ENCODE results near the gene LYPD8. TPM values are rescaled to one million over a fixed set of nuclear protein-coding genes. Genes with fewer than 3 reads are reported as not detected.

Gene LYPD8
- total and polyA plus RNA-seq, 2 of the 8 experiments (the other 6 are each of a cell fraction or from before 2014, with no cell fraction given) = not detected

DNA sequence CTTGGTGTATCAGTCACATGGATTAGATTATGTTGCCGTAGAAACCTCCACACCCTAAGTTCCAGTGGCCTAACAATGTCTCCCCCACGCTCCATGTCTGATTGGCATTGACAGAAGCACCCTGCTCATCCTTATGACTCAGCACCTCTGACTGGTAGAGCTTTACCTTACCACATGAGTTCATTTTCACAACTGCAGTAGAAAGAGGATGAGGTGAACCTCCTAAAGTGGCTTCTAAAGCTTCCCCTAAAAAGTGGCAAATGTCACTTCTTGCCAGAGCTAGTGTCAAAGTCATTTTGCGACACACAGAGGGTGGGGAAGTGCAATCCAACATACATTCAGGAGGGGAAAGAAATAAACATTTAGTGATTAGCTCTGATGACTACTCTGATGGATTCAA lies 30.6 kb upstream of the LYPD8 start (continued):
- TF ChIP-seq, protein P1, sequence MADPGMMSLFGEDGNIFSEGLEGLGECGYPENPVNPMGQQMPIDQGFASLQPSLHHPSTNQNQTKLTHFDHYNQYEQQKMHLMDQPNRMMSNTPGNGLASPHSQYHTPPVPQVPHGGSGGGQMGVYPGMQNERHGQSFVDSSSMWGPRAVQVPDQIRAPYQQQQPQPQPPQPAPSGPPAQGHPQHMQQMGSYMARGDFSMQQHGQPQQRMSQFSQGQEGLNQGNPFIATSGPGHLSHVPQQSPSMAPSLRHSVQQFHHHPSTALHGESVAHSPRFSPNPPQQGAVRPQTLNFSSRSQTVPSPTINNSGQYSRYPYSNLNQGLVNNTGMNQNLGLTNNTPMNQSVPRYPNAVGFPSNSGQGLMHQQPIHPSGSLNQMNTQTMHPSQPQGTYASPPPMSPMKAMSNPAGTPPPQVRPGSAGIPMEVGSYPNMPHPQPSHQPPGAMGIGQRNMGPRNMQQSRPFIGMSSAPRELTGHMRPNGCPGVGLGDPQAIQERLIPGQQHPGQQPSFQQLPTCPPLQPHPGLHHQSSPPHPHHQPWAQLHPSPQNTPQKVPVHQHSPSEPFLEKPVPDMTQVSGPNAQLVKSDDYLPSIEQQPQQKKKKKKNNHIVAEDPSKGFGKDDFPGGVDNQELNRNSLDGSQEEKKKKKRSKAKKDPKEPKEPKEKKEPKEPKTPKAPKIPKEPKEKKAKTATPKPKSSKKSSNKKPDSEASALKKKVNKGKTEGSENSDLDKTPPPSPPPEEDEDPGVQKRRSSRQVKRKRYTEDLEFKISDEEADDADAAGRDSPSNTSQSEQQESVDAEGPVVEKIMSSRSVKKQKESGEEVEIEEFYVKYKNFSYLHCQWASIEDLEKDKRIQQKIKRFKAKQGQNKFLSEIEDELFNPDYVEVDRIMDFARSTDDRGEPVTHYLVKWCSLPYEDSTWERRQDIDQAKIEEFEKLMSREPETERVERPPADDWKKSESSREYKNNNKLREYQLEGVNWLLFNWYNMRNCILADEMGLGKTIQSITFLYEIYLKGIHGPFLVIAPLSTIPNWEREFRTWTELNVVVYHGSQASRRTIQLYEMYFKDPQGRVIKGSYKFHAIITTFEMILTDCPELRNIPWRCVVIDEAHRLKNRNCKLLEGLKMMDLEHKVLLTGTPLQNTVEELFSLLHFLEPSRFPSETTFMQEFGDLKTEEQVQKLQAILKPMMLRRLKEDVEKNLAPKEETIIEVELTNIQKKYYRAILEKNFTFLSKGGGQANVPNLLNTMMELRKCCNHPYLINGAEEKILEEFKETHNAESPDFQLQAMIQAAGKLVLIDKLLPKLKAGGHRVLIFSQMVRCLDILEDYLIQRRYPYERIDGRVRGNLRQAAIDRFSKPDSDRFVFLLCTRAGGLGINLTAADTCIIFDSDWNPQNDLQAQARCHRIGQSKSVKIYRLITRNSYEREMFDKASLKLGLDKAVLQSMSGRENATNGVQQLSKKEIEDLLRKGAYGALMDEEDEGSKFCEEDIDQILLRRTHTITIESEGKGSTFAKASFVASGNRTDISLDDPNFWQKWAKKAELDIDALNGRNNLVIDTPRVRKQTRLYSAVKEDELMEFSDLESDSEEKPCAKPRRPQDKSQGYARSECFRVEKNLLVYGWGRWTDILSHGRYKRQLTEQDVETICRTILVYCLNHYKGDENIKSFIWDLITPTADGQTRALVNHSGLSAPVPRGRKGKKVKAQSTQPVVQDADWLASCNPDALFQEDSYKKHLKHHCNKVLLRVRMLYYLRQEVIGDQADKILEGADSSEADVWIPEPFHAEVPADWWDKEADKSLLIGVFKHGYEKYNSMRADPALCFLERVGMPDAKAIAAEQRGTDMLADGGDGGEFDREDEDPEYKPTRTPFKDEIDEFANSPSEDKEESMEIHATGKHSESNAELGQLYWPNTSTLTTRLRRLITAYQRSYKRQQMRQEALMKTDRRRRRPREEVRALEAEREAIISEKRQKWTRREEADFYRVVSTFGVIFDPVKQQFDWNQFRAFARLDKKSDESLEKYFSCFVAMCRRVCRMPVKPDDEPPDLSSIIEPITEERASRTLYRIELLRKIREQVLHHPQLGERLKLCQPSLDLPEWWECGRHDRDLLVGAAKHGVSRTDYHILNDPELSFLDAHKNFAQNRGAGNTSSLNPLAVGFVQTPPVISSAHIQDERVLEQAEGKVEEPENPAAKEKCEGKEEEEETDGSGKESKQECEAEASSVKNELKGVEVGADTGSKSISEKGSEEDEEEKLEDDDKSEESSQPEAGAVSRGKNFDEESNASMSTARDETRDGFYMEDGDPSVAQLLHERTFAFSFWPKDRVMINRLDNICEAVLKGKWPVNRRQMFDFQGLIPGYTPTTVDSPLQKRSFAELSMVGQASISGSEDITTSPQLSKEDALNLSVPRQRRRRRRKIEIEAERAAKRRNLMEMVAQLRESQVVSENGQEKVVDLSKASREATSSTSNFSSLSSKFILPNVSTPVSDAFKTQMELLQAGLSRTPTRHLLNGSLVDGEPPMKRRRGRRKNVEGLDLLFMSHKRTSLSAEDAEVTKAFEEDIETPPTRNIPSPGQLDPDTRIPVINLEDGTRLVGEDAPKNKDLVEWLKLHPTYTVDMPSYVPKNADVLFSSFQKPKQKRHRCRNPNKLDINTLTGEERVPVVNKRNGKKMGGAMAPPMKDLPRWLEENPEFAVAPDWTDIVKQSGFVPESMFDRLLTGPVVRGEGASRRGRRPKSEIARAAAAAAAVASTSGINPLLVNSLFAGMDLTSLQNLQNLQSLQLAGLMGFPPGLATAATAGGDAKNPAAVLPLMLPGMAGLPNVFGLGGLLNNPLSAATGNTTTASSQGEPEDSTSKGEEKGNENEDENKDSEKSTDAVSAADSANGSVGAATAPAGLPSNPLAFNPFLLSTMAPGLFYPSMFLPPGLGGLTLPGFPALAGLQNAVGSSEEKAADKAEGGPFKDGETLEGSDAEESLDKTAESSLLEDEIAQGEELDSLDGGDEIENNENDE (IDR thresholded peaks at IDR 0.05; ENCODE audit: insufficient replicate concordance, low read length) = no peak
- TF ChIP-seq PHF8 (conservative IDR thresholded peaks at IDR 0.05; ENCODE audit: low read depth, low read length) = no peak
- TF ChIP-seq JUN (IDR thresholded peaks at IDR 0.05; ENCODE audit: low read depth, low read length) = no peak
- TF ChIP-seq YY1 (IDR thresholded peaks at IDR 0.05; ENCODE audit: low read depth, low read length) = no peak
- no peak for TF ChIP-seq TCF12 (IDR thresholded peaks at IDR 0.05; ENCODE audit: low read depth, low read length)
- no peak for TF ChIP-seq EP300 (IDR thresholded peaks at IDR 0.05; ENCODE audit: borderline replicate concordance in 1 of 2, low read depth in 2 of 2, low read length in 2 of 2)

Data from H1 (cell line).